Caco-2 (cell line): ENCODE results near the gene PHF21B. TPM values are rescaled to one million over a fixed set of nuclear protein-coding genes. Genes with fewer than 3 reads are reported as not detected.

Experiments
- BruUV-seq: library from RNA; stranded (reverse); fragments of 400-500 nt; replicated peaks from 2 replicates; lab custom pipeline; 2021; lab: Mats Ljungman, UMichigan
- CTCF ChIA-PET: fragments of 300-600 bp; sonication (Branson Sonifier 250); formaldehyde crosslinking; loops from one replicate; lab custom pipeline; 2022; ENCODE audit warnings: antibody characterized with exemption; lab: Charles Lee
- POLR2A ChIA-PET: fragments of 300-600 bp; sonication (Branson Sonifier 250); formaldehyde crosslinking; loops from one replicate; lab custom pipeline; 2022; ENCODE audit warnings: antibody characterized with exemption; lab: Charles Lee
- DNase-seq, 2 experiments: peaks; one replicate each; pipeline versions ENCODE4 v3.0.0 to v3.0.0-alpha.2; 2020 to 2022
- H3K27me3 ChIP-seq: replicated peaks from 2 replicates; pipeline ENCODE4 v1.6.0; 2011; ENCODE audit warnings: low read length; ENCODE audit not compliant: control insufficient read depth, insufficient read depth
- H3K36me3 ChIP-seq: 2 replicates; pipeline ENCODE4 v1.5.1; 2011; ENCODE audit warnings: low read length; ENCODE audit not compliant: control insufficient read depth, insufficient read depth
- H3K4me1 ChIP-seq: fragments of 250-450 bp; sonication (Bioruptor Pico); 2 replicates; pipeline ENCODE4 v1.5.1; 2020; ENCODE audit warnings: mild to moderate bottlenecking
- H3K4me3 ChIP-seq: 2 replicates; pipeline ENCODE4 v1.5.1; 2011; ENCODE audit warnings: low read depth, mild to moderate bottlenecking, control low read depth, low read length
- H3K9me3 ChIP-seq: fragments of 250-450 bp; sonication (Bioruptor Pico); 2 replicates; pipeline ENCODE4 v1.5.1; 2020; ENCODE audit warnings: mild to moderate bottlenecking, moderate library complexity
- H3K27ac Mint-ChIP-seq: one replicate; pipeline ENCODE4 v1.8.0; 2022; ENCODE audit warnings: mixed read lengths; ENCODE audit not compliant: unreplicated experiment
- H3K27me3 Mint-ChIP-seq: one replicate; pipeline ENCODE4 v1.8.0; 2022; ENCODE audit warnings: mixed read lengths; ENCODE audit not compliant: insufficient read depth, unreplicated experiment
- H3K36me3 Mint-ChIP-seq: one replicate; pipeline ENCODE4 v1.8.0; 2022; ENCODE audit warnings: mild to moderate bottlenecking, mixed read lengths; ENCODE audit not compliant: insufficient read depth, unreplicated experiment
- H3K4me1 Mint-ChIP-seq: one replicate; pipeline ENCODE4 v1.8.0; 2022; ENCODE audit warnings: low read depth, mixed read lengths; ENCODE audit not compliant: unreplicated experiment
- H3K4me3 Mint-ChIP-seq: one replicate; pipeline ENCODE4 v1.8.0; 2022; ENCODE audit warnings: mild to moderate bottlenecking, moderate library complexity, mixed read lengths; ENCODE audit not compliant: unreplicated experiment
- H3K9me3 Mint-ChIP-seq: one replicate; pipeline ENCODE4 v1.8.0; 2022; ENCODE audit warnings: mixed read lengths; ENCODE audit not compliant: unreplicated experiment
- CTCF ChIP-seq, 2 experiments: fragments of 200-600 bp in 1 of 2; IDR thresholded peaks; 1 replicate in 1 of 2; 2 replicates in 1 of 2; pipeline versions ENCODE4 v1.5.1 to v1.8.0; 2011 to 2022; ENCODE audit warnings: antibody characterized with exemption in 1 of 2, control low read depth in 1 of 2, inconsistent platforms in 1 of 2, low read depth in 1 of 2, low read length in 1 of 2, mild to moderate bottlenecking in 1 of 2, moderate library complexity in 1 of 2; ENCODE audit not compliant: insufficient read depth in 1 of 2, severe bottlenecking in 1 of 2, unreplicated experiment in 1 of 2
- intact Hi-C: fragments of 100-400 bp; cut with micrococcal nuclease; formaldehyde crosslinking; loops from one replicate; pipeline ENCODE4 v1.10.0; 2022; ENCODE audit not compliant: unreplicated experiment
- total RNA-seq: library from RNA; stranded (reverse); gene quantifications from 2 replicates; pipeline ENCODE4 v1.2.3, GENCODE V29; 2022

Gene PHF21B
- total RNA-seq, 1 experiment from 2014 or later = 0.98 TPM

- H3K9me3 Mint-ChIP-seq = no peaks in the 10 kb centered on the region
- intact Hi-C loops = no loop called here
- CTCF ChIA-PET = interaction anchor here (0.7 to 1.1 kb wide), 2 partner anchors 36 to 87 kb away, joined by 5 read pairs; no protein-coding TSS in a partner anchor
- H3K4me3 Mint-ChIP-seq = peak overlapping the region; percentile 60
- peak in 1 of 2 experiments; percentile 24 for DNase-seq
- H3K27ac Mint-ChIP-seq = no peak overlapping the region
- no TSS peak for BruUV-seq
- Histone ChIP-seq H3K36me3 (no peaks in the 10 kb centered on the region), H3K9me3 (no peaks in the 10 kb centered on the region), H3K27me3 (peaks cover 1% of the 10 kb centered on the region; the same call in 1 of the 2 replicates), H3K4me3 (peak overlapping the region; percentile 31), H3K4me1 (peaks cover 4% of the 10 kb centered on the region)
- POLR2A ChIA-PET = interaction anchor here (1.0 kb wide), 1 partner anchor 154 kb away, joined by 5 read pairs; no protein-coding TSS in a partner anchor
- peaks cover 5% of the 10 kb centered on the region for H3K36me3 Mint-ChIP-seq
- TF ChIP-seq CTCF (IDR thresholded peaks at IDR 0.05; ENCODE audit: insufficient read depth in 1 of 2, low read depth in 1 of 2, low read length in 1 of 2, severe bottlenecking in 1 of 2, unreplicated experiment in 1 of 2) = no peak
- H3K27me3 Mint-ChIP-seq = peaks cover 37% of the 10 kb centered on the region
- H3K4me1 Mint-ChIP-seq = peaks cover 8% of the 10 kb centered on the region
These were observed 827 bp downstream of the PHF21B start for GRCh38 chr22:45008751-45009605.

- peak overlapping the region; percentile 60 for H3K4me3 Mint-ChIP-seq
- CTCF ChIA-PET = interaction anchor here (0.6 to 2.0 kb wide), 4 partner anchors 15 to 168 kb away, joined by 4 to 10 read pairs (median 5); no protein-coding TSS in a partner anchor
- H3K27me3 Mint-ChIP-seq = peaks cover 45% of the 10 kb centered on the region
- no peak for TF ChIP-seq CTCF (IDR thresholded peaks at IDR 0.05; ENCODE audit: insufficient read depth in 1 of 2, low read depth in 1 of 2, low read length in 1 of 2, severe bottlenecking in 1 of 2, unreplicated experiment in 1 of 2)
- BruUV-seq = no TSS peak
- peak in 1 of 2 experiments; percentile 16 for DNase-seq
- peaks cover 1% of the 10 kb centered on the region; the same call in 1 of the 2 replicates for H3K27me3 ChIP-seq
- no peak overlapping the region for H3K27ac Mint-ChIP-seq
- peaks cover 4% of the 10 kb centered on the region for H3K4me1 ChIP-seq
- intact Hi-C loops = no loop called here
- H3K36me3 ChIP-seq = no peaks in the 10 kb centered on the region
- POLR2A ChIA-PET = interaction anchor here (1.0 kb wide), 1 partner anchor 155 kb away, joined by 5 read pairs; no protein-coding TSS in a partner anchor
- H3K36me3 Mint-ChIP-seq = peaks cover 5% of the 10 kb centered on the region
- H3K9me3 Mint-ChIP-seq = no peaks in the 10 kb centered on the region
- no peaks in the 10 kb centered on the region for H3K9me3 ChIP-seq
- peaks cover 8% of the 10 kb centered on the region for H3K4me1 Mint-ChIP-seq
- peak overlapping the region; percentile 37 for H3K4me3 ChIP-seq
These were observed 1.6 kb downstream of the PHF21B start for GRCh38 chr22:45008186-45008681.
